KOPT-K1 (cell line): ENCODE results near the gene NR2F1.

ENCODE experiments used
- H3K27ac ChIP-seq: fragments of 200-600 bp; sonication (generic); 2 replicates; pipeline ENCODE4 v1.5.1; 2016; ENCODE audit warnings: antibody characterized with exemption, mild to moderate bottlenecking, low read depth, low read length; ENCODE audit not compliant: poor library complexity, severe bottlenecking
- H3K36me3 ChIP-seq: fragments of 200-600 bp; sonication (generic); 2 replicates; pipeline ENCODE4 v1.5.1; 2017; ENCODE audit warnings: antibody characterized with exemption, mild to moderate bottlenecking, low read length, moderate library complexity; ENCODE audit not compliant: insufficient read depth
- H3K9me3 ChIP-seq: fragments of 200-600 bp; sonication (generic); 2 replicates; pipeline ENCODE4 v1.5.1; 2017; ENCODE audit warnings: antibody characterized with exemption, low read length, mild to moderate bottlenecking; ENCODE audit not compliant: insufficient read depth, poor library complexity, severe bottlenecking

Gene NR2F1

GRCh38 chr5:93595420-93596147 is 12.6 kb downstream of the NR2F1 start:
- Histone ChIP-seq H3K27ac (no peak overlapping the region), H3K36me3 (no peaks in the 10 kb centered on the region)

DNA sequence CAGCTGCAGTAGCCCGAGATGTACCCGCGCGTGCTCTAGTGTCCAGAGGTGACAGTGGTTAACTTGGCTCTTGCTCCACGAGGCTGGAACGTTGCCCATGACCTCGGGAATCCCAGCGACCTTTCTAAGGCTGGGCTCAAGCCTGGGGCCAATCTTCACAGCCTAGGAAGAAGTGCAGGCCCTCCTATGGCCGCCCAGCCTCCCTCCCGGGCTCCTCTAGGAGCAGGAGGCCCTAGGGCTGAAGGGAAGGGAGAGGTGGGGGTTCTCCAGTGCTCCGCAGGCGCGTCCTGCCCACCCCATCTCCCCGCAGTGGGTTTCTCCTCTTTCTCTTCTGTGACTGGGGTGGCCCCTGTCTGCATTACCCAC is 13.3 kb downstream of the NR2F1 start:
- Histone ChIP-seq H3K36me3 (no peaks in the 10 kb centered on the region), H3K27ac (no peak overlapping the region), H3K9me3 (no peaks in the 10 kb centered on the region)

More at GRCh38 chr5:93595420-93596147, 12.6 kb downstream of the NR2F1 start:
- H3K9me3 ChIP-seq: no peaks in the 10 kb centered on the region

DNA sequence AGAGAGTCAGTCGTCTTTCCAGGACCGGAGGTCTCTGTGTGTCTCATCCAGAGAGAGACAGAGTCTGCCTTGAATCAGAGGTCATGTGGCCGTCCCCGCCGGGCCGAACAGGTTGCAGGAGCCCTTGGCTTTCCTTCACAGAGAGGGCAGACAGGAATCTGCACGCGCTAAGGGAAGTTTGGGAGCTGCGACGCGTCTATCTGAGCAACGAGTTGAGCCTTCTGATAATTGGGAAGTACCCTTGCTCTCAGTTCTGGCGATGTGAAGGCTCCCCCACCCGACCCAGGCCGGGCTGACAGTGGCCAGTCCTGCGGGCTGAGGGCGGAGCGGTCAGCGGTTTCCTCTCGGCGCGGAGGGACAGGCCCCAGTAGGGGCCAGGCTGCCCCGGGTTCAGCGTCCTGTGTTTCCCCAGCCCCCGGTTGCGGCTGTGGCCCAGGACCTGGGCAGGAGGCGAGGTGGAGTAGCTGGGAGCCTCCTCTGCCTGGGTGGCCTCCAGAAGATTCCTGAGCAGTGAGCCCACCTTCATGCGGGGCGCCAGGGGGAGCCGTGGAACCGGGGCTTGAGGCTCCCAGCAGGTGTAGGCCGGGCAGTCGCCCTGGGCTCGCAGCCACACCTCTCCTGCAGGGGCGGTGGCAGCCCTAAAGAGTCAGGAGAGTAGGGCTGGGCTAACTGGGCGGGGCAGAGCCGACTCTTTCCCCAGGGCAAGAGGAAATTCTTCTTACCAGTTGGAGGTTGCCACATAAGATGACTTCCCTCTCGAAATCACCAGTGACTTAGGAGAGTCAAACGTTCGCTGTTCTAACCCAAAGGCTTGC is 13.9 kb downstream of the NR2F1 start:
- Histone ChIP-seq H3K27ac (no peak overlapping the region), H3K9me3 (no peaks in the 10 kb centered on the region), H3K36me3 (no peaks in the 10 kb centered on the region)

- H3K27ac ChIP-seq: no peak overlapping the region
- no peaks in the 10 kb centered on the region for H3K9me3 ChIP-seq
- H3K36me3 ChIP-seq: no peaks in the 10 kb centered on the region
Observed at GRCh38 chr5:93598091-93599000, 15.3 kb downstream of the NR2F1 start.

DNA sequence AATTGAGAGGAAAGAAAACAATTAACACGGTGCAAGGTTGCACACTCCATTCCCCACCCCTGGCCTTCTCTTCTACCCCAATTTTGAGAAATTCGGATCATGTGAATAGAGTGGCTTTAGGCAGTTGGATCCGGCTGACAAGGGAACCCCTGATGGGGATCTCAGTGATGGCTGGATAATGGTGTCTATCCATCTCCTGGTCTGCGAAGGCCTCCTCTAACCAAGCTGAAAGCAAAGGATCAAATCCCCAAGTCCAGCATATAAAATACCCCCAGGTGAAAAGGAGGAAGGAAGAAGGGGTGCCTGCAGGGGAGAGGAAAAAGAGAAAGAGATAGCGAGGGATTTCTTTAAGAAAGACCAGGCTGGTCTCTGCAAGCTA is 16.0 kb downstream of the NR2F1 start:
- Histone ChIP-seq H3K9me3 (no peaks in the 10 kb centered on the region), H3K27ac (no peak overlapping the region), H3K36me3 (no peaks in the 10 kb centered on the region)

DNA sequence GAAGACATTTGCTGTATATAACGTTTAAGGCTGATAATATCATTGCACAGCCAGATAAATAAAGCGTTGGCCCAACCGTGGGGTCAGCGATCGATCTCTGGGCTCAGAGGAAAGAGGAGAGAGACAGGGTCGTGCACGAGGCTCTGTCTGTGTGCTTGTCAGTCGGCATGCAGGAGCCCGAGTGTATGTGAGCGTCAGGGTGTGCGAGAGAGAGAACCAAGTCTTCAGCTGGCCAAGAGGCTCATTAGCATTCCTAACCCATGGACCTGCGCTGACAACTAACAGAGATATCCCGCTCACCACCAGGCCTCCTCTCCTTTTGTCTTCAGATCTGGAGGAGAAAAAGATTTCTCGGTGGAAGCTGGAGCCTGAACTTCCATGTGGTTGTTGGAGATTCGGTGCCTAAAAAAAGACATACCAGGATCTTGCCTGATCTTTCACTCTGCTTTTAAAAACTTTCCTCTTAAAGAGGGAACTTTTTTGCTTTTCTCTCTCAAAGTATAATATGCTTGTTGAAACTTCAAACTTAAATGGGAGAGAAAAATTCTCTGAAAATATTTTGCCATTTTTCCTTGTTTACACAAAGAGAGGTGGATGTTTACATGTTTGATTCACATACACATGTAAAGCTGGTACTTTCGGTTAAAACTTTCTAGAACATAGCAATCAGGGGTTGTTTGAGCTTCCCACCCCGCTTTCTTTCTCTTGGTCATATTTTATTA is 16.5 kb downstream of the NR2F1 start:
- Histone ChIP-seq H3K36me3 (no peaks in the 10 kb centered on the region), H3K27ac (no peak overlapping the region), H3K9me3 (no peaks in the 10 kb centered on the region)

GRCh38 chr5:93600409-93601070 is 17.5 kb downstream of the NR2F1 start:
- H3K27ac ChIP-seq: no peak overlapping the region

DNA sequence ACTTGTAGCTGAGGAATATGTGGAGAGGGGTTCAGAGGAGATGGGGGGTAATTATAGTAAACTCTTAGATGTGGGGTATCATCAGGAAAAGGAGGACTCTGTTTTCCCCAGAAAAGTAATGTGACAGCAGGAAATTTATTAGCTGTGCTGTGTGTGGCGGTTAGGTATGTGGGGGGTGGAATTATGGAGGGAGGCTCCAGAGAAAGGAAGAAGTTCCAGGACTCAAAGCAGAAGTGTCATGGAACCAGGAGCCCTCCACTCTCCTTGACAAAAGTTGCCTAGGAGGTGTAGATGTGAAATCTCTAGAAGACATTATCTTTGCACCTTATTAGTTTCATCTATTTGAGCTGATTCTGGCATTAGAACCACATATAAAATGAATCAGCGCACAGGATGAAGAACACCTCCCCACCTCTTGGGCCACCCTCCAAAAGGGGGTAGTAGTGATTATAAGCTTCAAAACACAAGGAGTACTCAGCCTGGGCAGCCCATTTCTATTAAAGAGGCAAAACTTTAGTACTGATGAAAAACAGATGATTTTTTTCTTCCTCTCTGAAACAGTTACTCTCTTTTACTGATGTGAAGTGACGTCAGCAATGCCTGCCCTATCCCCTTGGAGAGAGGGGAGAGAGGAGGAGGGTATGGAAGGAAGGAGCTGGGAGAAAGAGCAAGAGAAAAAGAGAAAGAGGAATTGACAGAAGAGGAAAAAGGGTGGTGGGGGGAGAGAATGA is 18.2 kb downstream of the NR2F1 start:
- H3K27ac ChIP-seq: no peak overlapping the region
- H3K9me3 ChIP-seq: no peaks in the 10 kb centered on the region
- no peaks in the 10 kb centered on the region for H3K36me3 ChIP-seq

More at GRCh38 chr5:93600409-93601070, 17.5 kb downstream of the NR2F1 start:
- Histone ChIP-seq H3K36me3 (no peaks in the 10 kb centered on the region), H3K9me3 (no peaks in the 10 kb centered on the region)

- Histone ChIP-seq H3K36me3 (no peaks in the 10 kb centered on the region), H3K9me3 (no peaks in the 10 kb centered on the region), H3K27ac (no peak overlapping the region)
Observed at GRCh38 chr5:93601802-93602155, 18.8 kb downstream of the NR2F1 start.

DNA sequence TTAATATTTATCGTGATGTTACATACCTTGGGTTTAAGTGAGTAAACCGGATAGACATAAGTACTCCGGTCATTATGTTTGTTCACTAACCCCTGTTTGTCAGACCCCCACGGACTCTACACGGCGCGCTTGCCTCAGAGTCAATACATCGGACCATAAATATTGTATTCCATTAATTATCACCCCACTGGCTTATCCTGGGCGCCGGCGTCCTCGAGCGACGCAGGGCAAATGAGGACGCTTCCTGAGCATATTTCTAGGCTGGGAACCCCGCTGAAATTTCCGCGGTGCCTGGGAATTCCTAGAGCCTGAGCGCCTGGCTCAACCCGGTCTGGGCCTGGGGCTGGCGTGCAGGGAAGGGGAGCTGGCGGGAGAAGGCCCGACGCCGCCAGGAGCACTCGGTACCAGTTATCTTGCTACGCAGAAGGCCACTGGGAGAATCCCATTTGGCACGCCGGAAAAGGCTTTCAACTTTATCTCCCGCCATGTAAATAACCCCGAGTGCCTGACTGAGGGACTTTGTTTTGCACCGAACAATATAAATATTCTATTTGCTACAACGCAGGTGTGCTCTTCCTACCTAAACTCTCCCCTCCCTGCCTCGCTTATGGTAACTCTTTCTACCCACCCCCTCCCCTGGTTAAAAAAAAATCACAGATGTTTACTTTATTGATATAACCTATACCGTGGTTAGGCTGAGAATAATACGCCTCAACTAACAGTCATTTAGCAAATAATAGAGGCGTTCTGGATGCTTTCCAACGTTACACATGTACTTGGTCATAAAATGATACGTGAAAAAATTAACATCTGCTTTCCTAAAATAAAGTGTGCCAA is 19.4 kb downstream of the NR2F1 start:
- Histone ChIP-seq H3K9me3 (no peaks in the 10 kb centered on the region), H3K36me3 (no peaks in the 10 kb centered on the region), H3K27ac (no peak overlapping the region)

GRCh38 chr5:93603078-93603792 is 20.2 kb downstream of the NR2F1 start:
- no peaks in the 10 kb centered on the region for H3K36me3 ChIP-seq
- H3K9me3 ChIP-seq: no peaks in the 10 kb centered on the region
- H3K27ac ChIP-seq: no peak overlapping the region

DNA sequence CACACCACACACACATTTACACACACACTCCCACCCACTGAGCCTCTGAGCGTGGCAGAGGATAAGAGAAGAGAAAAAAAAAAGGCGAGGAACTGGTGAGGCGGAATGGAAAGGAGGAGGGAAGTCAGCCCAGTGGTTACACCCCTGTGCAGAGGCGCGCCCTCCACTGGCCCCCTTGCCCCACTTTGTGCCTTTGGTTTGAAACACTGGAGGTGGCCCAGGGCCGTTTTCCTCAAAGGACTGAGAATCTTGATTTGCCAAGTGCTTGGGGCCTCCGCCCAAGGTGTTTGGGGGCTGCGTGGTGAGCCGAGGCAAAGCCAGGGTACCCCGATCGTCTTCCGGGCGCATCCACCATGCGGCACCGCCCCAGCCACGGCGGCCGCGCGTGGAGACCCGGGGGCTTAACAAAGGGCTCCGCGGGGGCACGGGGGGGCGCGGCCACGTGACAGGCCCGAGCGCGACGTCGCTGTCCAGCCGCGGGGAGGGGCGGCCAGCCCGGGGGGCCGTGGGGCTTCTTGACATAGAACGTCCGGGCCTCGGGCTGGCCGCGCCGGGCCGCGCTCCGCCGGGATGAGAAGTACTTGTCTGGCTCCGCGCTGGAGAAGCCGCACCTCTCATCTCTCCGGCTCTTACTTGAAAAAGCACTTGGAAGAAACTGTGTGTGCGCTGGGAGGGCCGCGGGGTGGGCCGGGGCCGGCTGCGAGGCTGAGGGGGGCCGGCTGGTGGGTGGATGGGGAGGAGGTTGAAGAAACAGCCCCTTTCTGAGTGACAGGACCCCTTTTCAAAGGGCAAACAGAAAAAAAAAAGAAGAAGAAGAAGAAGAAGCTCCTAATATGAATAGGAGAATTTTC is 21.0 kb downstream of the NR2F1 start:
- Histone ChIP-seq H3K9me3 (no peaks in the 10 kb centered on the region), H3K27ac (no peak overlapping the region), H3K36me3 (no peaks in the 10 kb centered on the region)
